GM19240 (cell line): ENCODE results near the gene MYH3.
"Not testable (repeated sequence)": the region's sequence is repeated elsewhere in the genome, so short reads cannot be mapped to it uniquely, and the experiment has no call there.

Experiments used
- DNase-seq: peaks from one replicate; pipeline ENCODE4 v3.0.0; 2011; ENCODE audit warnings: low spot score; ENCODE audit not compliant: insufficient read length

MYH3 gene

GRCh38 chr17:10657148-10657547, at the start of gene MYH3:
Gene MYH3 (minus strand): TSS chr17:10657309. CDS start chr17:10655064, 2,245 bp downstream.
- no peak for DNase-seq

- DNase-seq, result no peak
Measured at GRCh38 chr17:10705727-10706126, 48.6 kb upstream of the MYH3 start.

GRCh38 chr17:10702574-10702973, 45.5 kb upstream of the MYH3 start:
- DNase-seq, result no peak

GRCh38 chr17:10699856-10700255, 42.7 kb upstream of the MYH3 start:
- DNase-seq, result no peak

- no peak for DNase-seq
Measured at GRCh38 chr17:10698096-10698818, 41.1 kb upstream of the MYH3 start.

GRCh38 chr17:10697092-10698081, 40.3 kb upstream of the MYH3 start, which contains the start of the genes ADPRM and SCO1:
Gene ADPRM (plus strand): TSS chr17:10697594. CDS start chr17:10704927, 7,333 bp downstream.
Gene SCO1 (minus strand): TSS chr17:10697533. CDS start chr17:10697507, 26 bp downstream.
- DNase-seq, result peak; percentile 67

- not testable (repeated sequence) for DNase-seq
Measured at GRCh38 chr17:10695875-10696407, 38.8 kb upstream of the MYH3 start.

- no peak for DNase-seq
Measured at GRCh38 chr17:10687499-10687898, 30.4 kb upstream of the MYH3 start.

GRCh38 chr17:10683853-10684252, 26.7 kb upstream of the MYH3 start:
- no peak for DNase-seq

GRCh38 chr17:10681866-10682446, 24.8 kb upstream of the MYH3 start:
- DNase-seq, result no peak

GRCh38 chr17:10674704-10675103, 17.6 kb upstream of the MYH3 start:
- DNase-seq, result no peak

GRCh38 chr17:10673312-10673711, 16.2 kb upstream of the MYH3 start:
- no peak for DNase-seq

- DNase-seq, result no peak
Measured at GRCh38 chr17:10668775-10669174, 11.7 kb upstream of the MYH3 start.

GRCh38 chr17:10666906-10667305, 9.8 kb upstream of the MYH3 start:
- DNase-seq, result no peak

GRCh38 chr17:10664571-10664970, 7.5 kb upstream of the MYH3 start:
- no peak for DNase-seq

- DNase-seq, result no peak
Measured at GRCh38 chr17:10663231-10663630, 6.1 kb upstream of the MYH3 start.

- no peak for DNase-seq
Measured at GRCh38 chr17:10661437-10661836, 4.3 kb upstream of the MYH3 start.

GRCh38 chr17:10657879-10658278, 770 bp upstream of the MYH3 start:
- DNase-seq, result no peak

- no peak for DNase-seq
Measured at GRCh38 chr17:10653987-10654386, 3.1 kb downstream of the MYH3 start.

- no peak for DNase-seq
Measured at GRCh38 chr17:10652984-10653659, 4.0 kb downstream of the MYH3 start.

GRCh38 chr17:10651927-10652326, 5.2 kb downstream of the MYH3 start:
- no peak for DNase-seq
